Right lobe of liver (tissue), 6 donors: Measurements from ENCODE around the gene ECHDC3. TPM values are rescaled to one million over a fixed set of nuclear protein-coding genes. Genes with fewer than 3 reads are reported as not detected.

ENCODE experiments used
- ATAC-seq, 4 donors: fragments of 200-7000 bp; cut with Tn5 transposase; one replicate each; pipeline ENCODE4 v1.9.1; 2020; ENCODE audit warnings: mild to moderate bottlenecking in 4 of 4, moderate library complexity in 4 of 4
- DNase-seq, 3 donors: peaks; one replicate each; pipeline ENCODE4 v3.0.0-alpha.2; 2020
- H3K27ac ChIP-seq, 3 donors: fragments of 200-600 bp; one replicate each; pipeline ENCODE4 v1.8.0; 2022
- H3K27me3 ChIP-seq, 2 donors: fragments of 200-600 bp; one replicate each; pipeline ENCODE4 v1.8.0; 2022
- H3K36me3 ChIP-seq, 4 donors: fragments of 200-600 bp; sonication (generic) in 1 of 4; one replicate each; pipeline versions ENCODE4 v1.5.1 to v1.8.0; 2017 to 2022; ENCODE audit warnings: control low read depth in 1 of 4
- H3K4me1 ChIP-seq, 4 donors: fragments of 200-600 bp; sonication (generic) in 1 of 4; one replicate each; pipeline versions ENCODE4 v1.5.1 to v1.8.0; 2017 to 2022; ENCODE audit warnings: control low read depth in 1 of 4
- H3K4me3 ChIP-seq, 3 donors: fragments of 200-600 bp; one replicate each; pipeline ENCODE4 v1.8.0; 2022
- H3K9me3 ChIP-seq, 4 donors: fragments of 200-600 bp; sonication (generic) in 1 of 4; one replicate each; pipeline versions ENCODE4 v1.5.1 to v1.8.0; 2017 to 2022; ENCODE audit warnings: control low read depth in 1 of 4
- CTCF ChIP-seq, 4 donors: fragments of 200-600 bp in 3 of 4; fragments of 450-650 bp in 1 of 4; IDR thresholded peaks; one replicate each; pipeline versions ENCODE4 v1.5.1 to v1.8.0; 2016 to 2022; ENCODE audit warnings: antibody characterized with exemption in 4 of 4, mild to moderate bottlenecking in 2 of 4
- POLR2A ChIP-seq: fragments of 450-650 bp; IDR thresholded peaks from one replicate; pipeline ENCODE4 v1.6.1; 2017; ENCODE audit warnings: antibody characterized with exemption, mild to moderate bottlenecking
- WGBS: methylation state at CpG from one replicate; pipeline ENCODE4 v1.1.6; 2018; ENCODE audit warnings: low coverage, low lambda C conversion rate; ENCODE audit not compliant: insufficient coverage; ENCODE audit errors: missing lambda C conversion rate; 5-methylcytosine and 5-hydroxymethylcytosine counted together
- intact Hi-C, 2 donors: fragments of 100-400 bp; cut with DNase I; formaldehyde crosslinking; loops; one replicate each; pipeline versions ENCODE4 v1.11.2 to v1.14.1; 2022
- total RNA-seq, 6 experiments: library from RNA; depleted of rRNA in 2 of 6; stranded (reverse); fragments of >200 nt in 2 of 6; fragmentation: NEBNext Ultra II Directional in 3 of 6; extraction: Animal tissue kit (Norgen Biotek cat#: 25700) in 3 of 6; gene quantifications; one replicate each; pipeline versions ENCODE4 v1.1.0 to v1.2.4, GENCODE V29; 2016 to 2023
- donor health status: DM: no; HTN: yes; CAD: no.
- donor health status: DM: no; HTN: no; CAD: no.
- donor health status: DM: no; HTN: no; CAD: no.
- donor health status: DM: no; HTN: yes; CAD: no.
- donor health status: DM: no; HTN: yes; CAD: no.

Gene ECHDC3
- total RNA-seq, 6 experiments from 2014 or later, result 85.0 to 304 (median 130) TPM

GRCh38 chr10:11748866-11749265, 6.7 kb downstream of the ECHDC3 start:
- peaks cover 0 to 37% (median 7%) of the 10 kb centered on the region in 4 donors for H3K36me3 ChIP-seq
- H3K27me3 ChIP-seq, result no peaks in the 10 kb centered on the region
- TF ChIP-seq CTCF (IDR thresholded peaks at IDR 0.05), result no peak
- no peak for TF ChIP-seq POLR2A
- DNase-seq, result no peak
- no peak for ATAC-seq
- no peak overlapping the region for H3K27ac ChIP-seq
- peaks cover 0 to 33% (median 2%) of the 10 kb centered on the region in 4 donors for H3K4me1 ChIP-seq
- intact Hi-C loops, result no loop called here
- H3K9me3 ChIP-seq, result no peaks in the 10 kb centered on the region
- 75% methylated on average over 5 of the region's 5 CpGs for WGBS
- H3K4me3 ChIP-seq, result no peak overlapping the region

GRCh38 chr10:11750420-11750819, 8.2 kb downstream of the ECHDC3 start:
- Histone ChIP-seq H3K27me3 (no peaks in the 10 kb centered on the region), H3K4me3 (no peak overlapping the region), H3K36me3 (peaks cover 0 to 43% (median 7%) of the 10 kb centered on the region in 4 donors), H3K9me3 (no peaks in the 10 kb centered on the region), H3K4me1 (peaks cover 0 to 30% (median 4%) of the 10 kb centered on the region in 4 donors), H3K27ac (no peak overlapping the region)
- WGBS, result 96% methylated on average over 2 of the region's 2 CpGs
- ATAC-seq, result no peak
- intact Hi-C loops, result no loop called here
- no peak for DNase-seq
- TF ChIP-seq CTCF (IDR thresholded peaks at IDR 0.05), result no peak
- no peak for TF ChIP-seq POLR2A

GRCh38 chr10:11754173-11754572, 12.0 kb downstream of the ECHDC3 start:
- H3K27ac ChIP-seq, result no peak overlapping the region
- ATAC-seq, result peak in 1 of 4 donors; percentile 51
- no peak overlapping the region for H3K4me3 ChIP-seq
- TF ChIP-seq CTCF (IDR thresholded peaks at IDR 0.05) (no peak), POLR2A (no peak)
- H3K4me1 ChIP-seq, result peaks cover 0 to 27% (median 13%) of the 10 kb centered on the region in 4 donors
- DNase-seq, result no peak
- H3K27me3 ChIP-seq, result no peaks in the 10 kb centered on the region
- H3K36me3 ChIP-seq, result peaks cover 0 to 50% (median 16%) of the 10 kb centered on the region in 4 donors
- WGBS, result 0% methylated on average over 1 of the region's 1 CpG
- intact Hi-C loops, result no loop called here
- no peaks in the 10 kb centered on the region for H3K9me3 ChIP-seq

GRCh38 chr10:11754620-11755019, 12.4 kb downstream of the ECHDC3 start:
- Histone ChIP-seq H3K36me3 (peaks cover 0 to 51% (median 16%) of the 10 kb centered on the region in 4 donors), H3K4me3 (no peak overlapping the region), H3K4me1 (peaks cover 0 to 24% (median 13%) of the 10 kb centered on the region in 4 donors), H3K27me3 (no peaks in the 10 kb centered on the region), H3K27ac (no peak overlapping the region), H3K9me3 (no peaks in the 10 kb centered on the region)
- DNase-seq, result no peak
- intact Hi-C loops, result no loop called here
- no peak for ATAC-seq
- TF ChIP-seq CTCF (IDR thresholded peaks at IDR 0.05) (no peak), POLR2A (no peak)
- WGBS, result 88% methylated on average over 2 of the region's 4 CpGs
